ENCODE measurements around the gene RBX1. TPM values are rescaled to one million over a fixed set of nuclear protein-coding genes. Genes with fewer than 3 reads are reported as not detected.

Gene RBX1
- total and polyA plus RNA-seq, 2 of the 8 experiments (the other 6 are each of a cell fraction or from before 2014, with no cell fraction given), result 76.5 to 119 TPM

GRCh38 chr22:40957601-40958000, 6.4 kb downstream of the RBX1 start:
- Histone ChIP-seq H3K9ac (replicated peaks in 1 of 4; ENCODE audit: extremely low read depth in 1 of 4, low read depth in 3 of 4, low read length in 3 of 4) (no peak overlapping the region), H3K18ac (ENCODE audit: extremely low read depth, low read length) (no peak overlapping the region), H3K79me2 (ENCODE audit: control insufficient read depth in 1 of 2, insufficient read depth in 2 of 2, low read length in 2 of 2) (peaks cover 9 to 79% of the 10 kb centered on the region in 2 experiments), H3K23me2 (ENCODE audit: low read depth, low read length) (no peaks in the 10 kb centered on the region), H2AK5ac (ENCODE audit: low read depth, low read length) (no peak overlapping the region), H3K27ac (ENCODE audit: low read depth, low read length) (no peak overlapping the region), H3K36me3 (ENCODE audit: control insufficient read depth in 2 of 4, insufficient read depth in 4 of 4, low read length in 3 of 4) (peaks cover 3 to 45% (median 14%) of the 10 kb centered on the region in 4 experiments; a peak in 7 of 8 replicates), H2BK12ac (ENCODE audit: low read depth, low read length) (no peak overlapping the region), H4K8ac (ENCODE audit: extremely low read depth, insufficient read depth, low read length) (no peak overlapping the region), H3K4me2 (ENCODE audit: insufficient read depth in 1 of 2, low read depth in 2 of 2, low read length in 2 of 2) (no peak overlapping the region), H3K4me3 (ENCODE audit: extremely low read depth in 1 of 4, insufficient read depth in 2 of 4, low read depth in 3 of 4, low read length in 4 of 4) (no peak overlapping the region), H3K14ac (ENCODE audit: insufficient read length) (no peak overlapping the region), H3K9me3 (ENCODE audit: insufficient read depth in 2 of 2, low read depth in 1 of 2, low read length in 1 of 2) (no peaks in the 10 kb centered on the region), H3K27me3 (replicated peaks in 1 of 4; ENCODE audit: control insufficient read depth in 3 of 4, extremely low read depth in 1 of 4, insufficient read depth in 3 of 4, low read length in 3 of 4) (no peaks in the 10 kb centered on the region), H3K4me1 (replicated peaks in 1 of 4; ENCODE audit: control insufficient read depth in 3 of 4, insufficient read depth in 4 of 4, low read length in 3 of 4) (peaks cover 0 to under 1% (median 0%) of the 10 kb centered on the region in 4 experiments; a peak in 1 of 7 replicates), H2BK20ac (ENCODE audit: low read length) (no peak overlapping the region), H3K23ac (ENCODE audit: insufficient read length) (no peak overlapping the region), H3K4ac (replicated peaks; ENCODE audit: insufficient read length, low read depth, low read length) (no peak overlapping the region), H4K20me1 (replicated peaks in 1 of 2; ENCODE audit: control insufficient read depth in 1 of 2, insufficient read depth in 2 of 2, low read length in 2 of 2) (peaks cover 2 to 5% of the 10 kb centered on the region in 2 experiments), H4K5ac (ENCODE audit: insufficient read length, low read depth, low read length) (no peak overlapping the region), H2BK120ac (replicated peaks; ENCODE audit: low read depth, low read length) (no peak overlapping the region), H2BK15ac (ENCODE audit: low read length) (no peak overlapping the region), H2BK5ac (ENCODE audit: low read depth, low read length) (no peak overlapping the region), H3K56ac (replicated peaks; ENCODE audit: insufficient read length, low read depth, low read length) (no peak overlapping the region), H2AFZ (ENCODE audit: low read length) (no peak overlapping the region), H3K79me1 (ENCODE audit: low read depth, low read length) (peaks cover 5% of the 10 kb centered on the region; the same call in 1 of the 2 replicates), H4K91ac (replicated peaks; ENCODE audit: insufficient read length, low read length) (no peak overlapping the region)
- 91% methylated on average over 7 of the region's 7 CpGs; no CpG with 5 or more reads in 1 of the 2 experiments for WGBS, 2 experiments (ENCODE audit: extremely low coverage in 1 of 2, insufficient coverage in 1 of 2, insufficient read length in 1 of 2, insufficient replicate concordance in 2 of 2, low coverage in 1 of 2, low lambda C conversion rate in 2 of 2, missing lambda C conversion rate in 1 of 2)
- POLR2A ChIA-PET (ENCODE audit: partially characterized antibody), result interaction anchor here (0.6 to 2.8 kb wide), 8 partner anchors 10 to 197 kb away, joined by 3 to 12 read pairs (median 4); no protein-coding TSS in a partner anchor
- CTCF ChIA-PET (ENCODE audit: partially characterized antibody), result interaction anchor here (0.6 to 1.3 kb wide), 4 partner anchors 9 to 38 kb away, joined by 3 to 4 read pairs (median 4); no protein-coding TSS in a partner anchor
- DNase-seq (ENCODE audit: low read depth in 1 of 2, low spot score in 2 of 2) (no peak), FAIRE-seq (no peak)
- TF ChIP-seq NRF1 (IDR thresholded peaks at IDR 0.05; ENCODE audit: low read depth, low read length) (no peak), SP1 (IDR thresholded peaks at IDR 0.05; ENCODE audit: low read depth, low read length) (no peak), YY1 (IDR thresholded peaks at IDR 0.05; ENCODE audit: low read depth, low read length) (no peak), POU5F1 (IDR thresholded peaks at IDR 0.05; ENCODE audit: low read depth, low read length) (no peak), ATF2 (IDR thresholded peaks at IDR 0.05; ENCODE audit: low read length) (no peak), RXRA (IDR thresholded peaks at IDR 0.05; ENCODE audit: insufficient read depth, low read depth, low read length) (no peak), CBX5 (IDR thresholded peaks at IDR 0.05; ENCODE audit: low read depth, low read length) (no peak), SIN3A (conservative IDR thresholded peaks at IDR 0.05 in 1 of 2, IDR thresholded peaks at IDR 0.05 in 1 of 2; ENCODE audit: low read depth in 1 of 2, low read length in 2 of 2) (no peak), RFX5 (IDR thresholded peaks at IDR 0.05; ENCODE audit: borderline replicate concordance, low read depth, low read length) (no peak), SIX5 (IDR thresholded peaks at IDR 0.05; ENCODE audit: low read depth, low read length) (no peak)
